HCEC 1CT (cell line): ENCODE results near the gene HMGN4.
"Not testable (repeated sequence)": the region's sequence is repeated elsewhere in the genome, so short reads cannot be mapped to it uniquely, and the experiment has no call there.

Experiments
- DNase-seq: peaks from one replicate; pipeline ENCODE4 v3.0.0-alpha.2; 2017

HMGN4 gene

GRCh38 chr6:26522486-26523228 is 15.5 kb upstream of the HMGN4 start:
- not testable (repeated sequence) for DNase-seq

GRCh38 chr6:26524314-26524713 is 13.9 kb upstream of the HMGN4 start:
- DNase-seq, result not testable (repeated sequence)

- no peak for DNase-seq
These were observed 13.3 kb upstream of the HMGN4 start for GRCh38 chr6:26524722-26525370.

- DNase-seq, result no peak
These were observed 12.3 kb upstream of the HMGN4 start for GRCh38 chr6:26525838-26526237.

- no peak for DNase-seq
These were observed 11.2 kb upstream of the HMGN4 start for GRCh38 chr6:26526928-26527327.

DNA sequence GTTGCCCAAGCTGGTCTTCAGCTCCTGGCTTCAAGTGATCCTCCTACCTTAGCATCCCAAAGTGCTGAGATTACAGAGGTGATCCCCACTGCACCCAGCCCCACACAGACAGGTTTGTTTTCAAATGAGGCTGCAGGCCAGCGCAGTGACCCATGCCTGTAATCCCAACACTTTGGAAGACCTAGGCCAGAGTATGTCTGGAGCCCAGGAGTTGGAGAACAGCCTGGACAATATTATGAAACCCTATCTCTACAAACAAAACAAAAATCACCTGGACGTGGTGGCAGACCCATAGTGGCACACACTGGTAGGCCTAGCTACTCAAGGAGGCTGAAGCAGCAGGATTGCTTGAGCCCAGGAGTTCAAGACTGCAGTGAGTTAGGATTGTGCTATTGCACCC is 8.0 kb upstream of the HMGN4 start:
- DNase-seq, result no peak

- no peak for DNase-seq
These were observed 6.3 kb upstream of the HMGN4 start for GRCh38 chr6:26531897-26532296.

- peak; percentile 80 for DNase-seq
These were observed 5.3 kb upstream of the HMGN4 start for GRCh38 chr6:26532699-26533531.

DNA sequence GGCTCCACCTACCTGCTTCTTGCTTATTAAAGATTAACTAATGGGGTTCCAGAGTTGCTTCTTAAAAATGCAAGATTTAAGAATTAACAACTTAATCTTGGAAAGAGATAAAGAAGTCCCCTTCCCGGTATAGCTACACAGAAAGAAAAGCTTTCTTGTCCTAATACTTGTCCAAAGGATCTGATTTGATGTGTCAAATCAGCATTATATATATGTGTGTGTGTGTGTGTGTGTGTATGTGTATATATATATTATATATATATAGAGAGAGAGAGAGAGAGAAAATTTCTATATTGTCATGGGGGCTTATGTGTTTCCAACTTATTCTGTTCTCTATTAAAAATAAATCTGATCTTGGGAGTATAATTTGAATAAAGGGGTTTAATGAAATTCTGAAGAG is 4.6 kb upstream of the HMGN4 start:
- DNase-seq, result no peak

DNA sequence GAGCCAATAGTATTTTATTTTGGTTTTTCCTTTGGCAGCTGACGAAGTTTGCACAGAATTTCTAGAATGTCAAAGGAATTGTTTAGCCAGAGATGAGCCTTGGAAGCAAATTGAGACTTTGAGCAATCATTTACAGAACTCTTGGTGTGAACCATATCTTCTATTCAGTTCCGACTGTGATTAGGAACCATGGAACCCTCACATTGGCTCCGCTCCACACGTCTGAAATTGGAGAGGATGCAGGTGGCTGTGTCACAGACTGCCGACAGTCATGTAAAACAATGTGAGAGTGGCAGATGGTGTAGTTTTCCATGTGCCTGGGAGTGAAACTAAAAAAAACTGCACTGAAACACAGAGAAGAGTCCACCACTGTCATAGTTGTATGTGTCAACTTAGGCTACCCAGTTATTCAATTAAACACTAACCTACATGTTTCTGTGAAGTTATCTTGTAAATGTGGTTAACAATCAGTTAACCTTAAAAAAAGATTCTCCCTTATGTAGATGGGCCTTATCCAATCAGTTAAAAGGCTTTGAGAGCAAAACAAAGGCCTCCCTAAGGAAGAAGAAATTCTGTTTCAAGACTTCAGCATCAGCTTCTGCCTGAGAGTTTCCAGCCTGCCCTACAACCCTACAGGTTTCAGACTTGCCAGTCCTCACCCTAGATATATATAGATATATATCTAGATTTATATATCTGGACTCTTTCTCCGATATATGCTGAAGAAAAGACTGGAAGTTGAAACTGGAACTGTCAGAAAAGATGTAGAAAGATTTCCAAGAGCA is 3.3 kb upstream of the HMGN4 start:
- no peak for DNase-seq

GRCh38 chr6:26536571-26537159 is 1.5 kb upstream of the HMGN4 start:
- DNase-seq, result peak; percentile 48

DNA sequence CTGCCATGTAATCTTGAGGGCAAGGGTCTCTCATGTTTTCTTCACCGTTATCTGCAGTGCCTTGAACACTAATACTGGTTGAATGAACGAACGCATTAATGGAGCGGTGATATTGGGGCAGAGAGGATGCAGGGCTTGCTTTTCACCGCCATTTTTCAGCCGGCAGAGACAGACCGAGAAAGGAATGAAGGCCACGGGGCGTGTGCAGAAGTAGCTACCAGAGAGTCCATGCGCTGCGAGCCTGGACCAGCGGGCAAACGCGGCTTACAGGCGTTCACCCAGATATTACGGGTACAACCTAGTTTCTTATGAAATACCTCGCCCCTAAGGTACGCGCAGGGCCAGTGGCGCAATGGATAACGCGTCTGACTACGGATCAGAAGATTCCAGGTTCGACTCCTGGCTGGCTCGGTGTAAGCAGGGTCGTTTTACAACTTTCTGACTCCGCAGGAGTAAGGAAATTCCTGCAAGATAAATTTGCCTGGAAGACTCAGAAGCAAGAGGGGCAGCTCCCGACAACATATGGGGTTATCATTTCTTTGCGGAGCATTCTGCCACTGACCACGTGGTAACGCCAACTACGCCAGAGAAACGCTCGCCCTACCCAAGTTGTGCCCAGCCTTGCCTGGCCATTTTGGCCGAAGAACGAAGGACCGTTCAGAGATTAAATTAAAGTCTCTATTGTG is 863 bp upstream of the HMGN4 start:
- DNase-seq, result peak; percentile 93

DNA sequence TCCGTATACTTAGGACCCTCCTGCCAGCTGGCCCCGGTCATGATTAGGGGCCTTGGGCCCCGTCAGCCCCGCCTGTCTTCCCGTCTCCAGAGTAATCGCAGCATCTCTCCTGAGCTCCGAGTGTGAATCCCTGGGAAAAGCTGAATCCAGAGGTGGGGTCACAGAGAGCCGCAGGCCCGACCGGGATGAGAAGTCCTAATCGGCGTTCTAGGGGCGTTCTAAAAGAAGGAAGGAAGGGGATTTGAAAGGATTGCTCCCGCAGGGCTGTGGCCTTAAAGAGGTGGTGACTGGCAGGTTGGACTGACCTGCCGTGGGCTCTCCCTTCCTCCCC is 371 bp downstream of the HMGN4 start:
- peak; percentile 16 for DNase-seq

DNA sequence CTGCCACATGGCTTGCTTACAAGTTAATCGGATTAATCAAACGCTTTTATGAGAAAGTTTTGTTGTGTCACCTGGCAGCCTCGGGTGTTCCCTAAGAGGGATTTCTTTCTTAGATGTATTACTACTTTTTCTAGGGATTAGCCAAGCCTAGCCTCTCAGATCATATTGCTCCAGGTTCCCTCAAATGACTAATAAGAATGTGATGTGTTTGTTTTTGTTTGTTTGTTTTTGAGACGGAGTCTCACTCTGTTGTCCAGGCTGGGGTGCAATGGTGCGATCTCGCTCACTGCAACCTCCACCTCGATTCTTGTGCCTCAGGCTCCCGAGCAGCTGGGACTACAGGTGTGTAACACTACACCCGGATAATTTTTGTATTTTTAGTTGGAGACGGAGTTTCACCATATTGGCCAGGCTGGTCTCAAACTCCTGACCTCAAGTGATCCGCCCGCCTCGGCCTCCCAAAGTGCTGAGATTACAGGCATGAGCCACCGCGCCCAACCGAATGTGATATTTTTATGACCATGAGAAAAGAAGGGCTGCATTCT is 977 bp downstream of the HMGN4 start:
- no peak for DNase-seq

DNA sequence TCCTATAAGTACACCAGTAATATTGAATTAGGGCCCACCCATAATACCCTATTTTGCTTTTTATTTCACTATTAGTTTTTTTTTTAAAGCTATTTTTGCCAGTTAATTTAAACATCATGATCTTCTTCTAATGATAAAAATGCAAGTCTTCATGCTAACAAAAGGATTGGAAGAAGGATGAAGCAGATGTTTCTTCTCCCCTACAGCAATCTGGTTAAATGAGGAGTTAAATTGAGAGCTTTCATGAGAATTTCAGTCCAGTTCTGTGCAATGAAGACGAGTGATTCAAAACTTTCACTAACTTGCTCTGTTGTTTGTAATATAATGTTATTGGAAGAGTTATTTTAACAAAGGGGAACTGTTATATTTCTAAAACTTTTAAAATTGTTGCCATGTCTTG is 3.4 kb downstream of the HMGN4 start:
- DNase-seq, result no peak

GRCh38 chr6:26543953-26544352 is 5.8 kb downstream of the HMGN4 start:
- DNase-seq, result peak; percentile 39

- DNase-seq, result no peak
These were observed 6.3 kb downstream of the HMGN4 start for GRCh38 chr6:26544473-26544872.

DNA sequence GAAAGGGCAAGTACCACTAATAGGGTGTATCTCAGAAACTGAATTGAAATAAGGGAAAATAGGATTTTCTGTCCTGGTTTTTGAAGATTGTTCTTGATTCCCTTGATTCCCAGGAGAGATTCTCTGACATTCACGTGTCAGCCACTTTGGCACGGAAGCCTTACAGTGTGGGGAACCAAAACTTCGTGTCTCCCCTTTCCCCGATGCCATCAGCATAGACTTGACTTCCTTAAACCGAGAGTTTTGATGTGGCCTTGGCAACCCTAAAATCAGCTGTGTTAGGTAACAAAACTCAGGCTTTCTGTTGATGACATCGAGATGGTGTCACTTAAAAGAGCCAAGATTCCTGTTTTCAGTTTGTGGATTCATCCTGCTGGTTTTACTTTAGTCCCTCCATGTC is 7.5 kb downstream of the HMGN4 start:
- no peak for DNase-seq

- not testable (repeated sequence) for DNase-seq
These were observed 9.2 kb downstream of the HMGN4 start for GRCh38 chr6:26547363-26547762.

DNA sequence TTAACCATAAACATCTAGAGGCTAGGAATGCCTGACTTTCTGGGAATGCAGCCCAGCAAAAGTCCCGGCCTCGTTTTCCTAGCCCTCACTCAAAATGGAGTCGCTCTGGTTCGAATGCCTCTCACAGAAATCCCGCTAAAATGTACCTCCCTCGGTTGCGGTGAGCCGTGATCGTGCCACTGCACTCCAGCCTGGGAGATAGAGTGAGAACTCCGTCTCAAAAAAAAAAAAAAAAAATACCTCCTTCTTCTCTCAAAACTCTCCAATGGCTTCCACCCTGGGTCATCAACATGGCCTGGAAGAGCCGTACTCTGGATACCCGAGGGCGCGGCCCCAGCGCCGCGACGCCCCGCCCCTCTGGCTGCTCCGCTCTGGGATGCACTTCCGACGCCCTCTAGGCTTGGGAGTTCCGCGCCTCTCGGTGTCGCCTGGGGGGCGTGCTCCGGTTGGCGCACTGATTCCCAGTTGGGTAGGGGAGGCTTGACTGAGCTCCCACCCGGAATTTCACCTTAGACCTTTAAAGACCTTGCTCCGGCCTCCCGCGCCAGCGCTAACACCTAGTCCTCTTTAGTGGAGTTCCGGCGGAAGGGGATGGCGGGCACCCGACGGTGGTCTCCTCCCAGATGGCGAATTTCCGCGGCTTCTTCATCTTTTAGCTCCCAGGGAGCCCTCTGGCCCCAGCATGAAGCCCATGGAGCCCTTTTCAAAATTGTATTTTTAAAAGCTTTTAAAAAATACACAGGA is 12.3 kb downstream of the HMGN4 start:
- peak; percentile 70 for DNase-seq

DNA sequence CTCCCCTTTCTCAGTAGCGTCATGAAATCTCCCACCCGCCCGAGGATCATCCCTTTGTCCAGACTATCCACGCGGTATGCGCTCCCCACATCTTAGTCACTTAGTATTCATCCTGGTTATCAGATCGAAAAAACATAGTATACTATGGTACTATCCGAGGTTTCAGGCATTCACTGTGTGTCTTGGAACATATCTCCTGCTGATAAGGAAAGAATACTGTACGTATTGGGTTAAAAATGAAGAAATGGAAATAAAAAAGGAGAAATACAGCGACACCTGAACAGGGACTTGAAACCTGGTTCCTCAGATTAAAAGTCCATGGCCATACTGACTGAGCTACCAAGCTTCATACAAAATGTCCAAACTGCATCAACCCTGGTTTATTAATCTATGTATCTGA is 14.0 kb downstream of the HMGN4 start:
- DNase-seq, result no peak
